Stimulated activated CD4-positive, alpha-beta T cell treated with anti-CD3 and anti-CD28 coated beads, TNF-alpha, amount 100 ng/mL, for 1 hour (primary cell): ENCODE measurements around the gene TM4SF5.
"Not testable (repeated sequence)": the region's sequence is repeated elsewhere in the genome, so short reads cannot be mapped to it uniquely, and the experiment has no call there.

Source experiments
- DNase-seq, 3 donors: peaks; one replicate each; pipeline ENCODE4 v3.0.0-alpha.2; 2020; ENCODE audit warnings: low read depth in 3 of 3, low spot score in 1 of 3

TM4SF5 gene

DNA sequence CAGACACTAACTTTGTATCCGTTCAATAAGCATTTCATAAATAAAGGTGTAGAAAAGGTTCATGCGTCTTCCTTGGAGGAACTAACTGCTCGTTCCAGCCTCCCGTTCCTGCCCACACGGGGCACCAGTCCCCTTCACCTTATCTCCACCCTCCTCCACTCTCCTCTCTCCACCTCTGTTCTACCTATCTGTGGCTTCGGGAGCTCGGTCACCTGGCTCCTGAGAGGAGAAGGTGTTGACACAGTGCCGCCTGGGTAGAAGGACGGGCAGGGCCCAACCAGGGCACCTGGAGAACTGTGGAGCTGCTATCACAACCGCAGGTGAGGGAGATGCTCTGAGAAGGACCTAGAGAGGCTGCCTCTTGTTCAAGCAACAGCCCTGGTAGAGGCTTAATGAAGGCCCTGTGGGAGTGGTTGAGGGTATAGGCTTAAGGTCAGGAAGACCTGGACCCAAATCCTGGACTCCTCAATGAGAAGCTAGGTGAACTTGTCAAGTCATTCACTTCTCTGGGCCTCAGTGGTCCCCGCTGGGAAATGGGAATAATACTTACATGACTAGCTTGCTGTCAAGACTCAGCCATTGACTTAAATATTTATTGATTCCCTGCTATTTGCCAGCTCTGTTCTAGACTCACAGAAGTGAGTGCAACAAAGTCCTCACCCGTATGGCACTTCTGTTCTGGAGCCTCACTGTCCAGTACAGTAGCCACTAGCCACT is 51.8 kb downstream of the TM4SF5 start:
- DNase-seq = no peak

DNA sequence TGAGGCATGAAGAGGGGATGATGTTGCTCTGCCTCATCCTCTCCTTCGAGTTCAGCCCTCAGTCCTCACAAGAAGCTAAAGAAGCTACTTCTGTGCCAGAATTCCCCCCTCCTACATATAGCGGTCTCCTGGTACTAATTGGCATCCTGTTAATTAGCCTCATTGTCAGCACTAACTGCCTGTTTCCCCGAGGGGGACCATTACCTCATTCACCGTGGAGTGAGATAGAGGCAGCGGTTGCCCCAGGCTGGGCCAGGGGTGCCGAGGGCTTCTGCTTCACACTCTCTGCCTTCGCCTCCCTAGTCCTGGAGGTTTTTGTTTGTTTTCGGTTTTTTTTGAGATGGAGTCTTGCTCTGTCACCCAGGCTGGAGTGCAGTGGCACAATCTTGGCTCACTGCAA is 55.7 kb downstream of the TM4SF5 start:
- no peak for DNase-seq

DNA sequence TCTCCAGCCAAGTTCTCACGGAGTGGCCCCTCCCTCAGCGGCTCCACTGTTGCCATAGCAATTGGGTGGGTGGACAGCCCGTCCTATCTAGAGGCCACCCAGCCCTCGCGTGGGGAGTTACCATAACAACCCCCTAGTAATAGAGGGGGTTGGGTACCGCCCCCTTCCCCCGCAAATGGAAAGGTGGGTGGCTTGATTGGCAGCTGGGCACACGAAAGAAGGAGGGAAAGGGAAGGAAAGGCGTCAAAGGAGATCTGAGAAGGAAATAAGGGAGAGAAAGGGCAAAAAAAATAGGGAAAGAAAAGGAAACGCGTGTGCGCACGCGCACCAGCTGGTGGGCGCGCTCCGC is 61.1 kb downstream of the TM4SF5 start:
- DNase-seq = not testable (repeated sequence)
